GM08714 (cell line): ENCODE data around the gene KREMEN2.
"Not testable (repeated sequence)": the region's sequence is repeated elsewhere in the genome, so short reads cannot be mapped to it uniquely, and the experiment has no call there.

Source experiments
- H3K4me3 ChIP-seq: fragments of 200-500 bp; sonication (Bioruptor generic); 2 replicates; pipeline ENCODE4 v1.5.1; 2014; ENCODE audit warnings: mild to moderate bottlenecking, low read length, inconsistent platforms
- ZNF274 ChIP-seq: IDR thresholded peaks from 2 replicates; pipeline ENCODE4 v1.6.1; 2012; ENCODE audit warnings: mild to moderate bottlenecking, low read depth, low read length

Gene KREMEN2

DNA sequence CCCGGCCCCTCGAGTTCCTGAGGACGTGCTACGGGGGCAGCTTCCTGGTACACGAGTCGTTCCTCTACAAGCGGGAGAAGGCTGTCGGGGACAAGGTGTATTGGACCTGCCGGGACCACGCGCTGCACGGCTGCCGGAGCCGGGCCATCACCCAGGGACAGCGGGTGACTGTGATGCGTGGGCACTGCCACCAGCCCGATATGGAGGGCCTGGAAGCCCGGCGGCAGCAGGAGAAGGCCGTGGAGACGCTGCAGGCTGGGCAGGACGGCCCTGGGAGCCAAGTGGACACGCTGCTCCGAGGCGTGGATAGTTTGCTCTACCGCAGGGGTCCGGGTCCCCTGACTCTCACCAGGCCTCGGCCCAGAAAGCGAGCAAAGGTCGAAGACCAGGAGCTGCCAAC lies 30.9 kb upstream of the KREMEN2 start:
- TF ChIP-seq ZNF274: no peak
- no peak overlapping the region for H3K4me3 ChIP-seq

DNA sequence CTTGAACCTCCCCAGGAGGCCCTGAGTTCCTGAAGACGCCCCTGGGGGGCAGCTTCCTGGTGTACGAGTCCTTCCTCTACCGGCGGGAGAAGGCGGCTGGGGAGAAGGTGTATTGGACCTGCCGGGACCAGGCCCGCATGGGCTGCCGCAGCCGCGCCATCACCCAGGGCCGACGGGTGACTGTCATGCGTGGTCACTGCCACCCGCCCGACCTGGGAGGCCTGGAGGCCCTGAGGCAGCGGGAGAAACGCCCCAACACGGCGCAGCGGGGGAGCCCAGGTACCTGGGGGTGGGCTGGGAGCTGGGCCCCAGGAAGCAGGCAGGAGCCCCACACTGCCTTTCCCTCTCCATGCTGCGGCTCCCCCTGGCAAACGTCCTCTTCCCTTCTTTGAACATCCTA lies 30.4 kb upstream of the KREMEN2 start:
- no peak for TF ChIP-seq ZNF274
- H3K4me3 ChIP-seq: no peak overlapping the region

DNA sequence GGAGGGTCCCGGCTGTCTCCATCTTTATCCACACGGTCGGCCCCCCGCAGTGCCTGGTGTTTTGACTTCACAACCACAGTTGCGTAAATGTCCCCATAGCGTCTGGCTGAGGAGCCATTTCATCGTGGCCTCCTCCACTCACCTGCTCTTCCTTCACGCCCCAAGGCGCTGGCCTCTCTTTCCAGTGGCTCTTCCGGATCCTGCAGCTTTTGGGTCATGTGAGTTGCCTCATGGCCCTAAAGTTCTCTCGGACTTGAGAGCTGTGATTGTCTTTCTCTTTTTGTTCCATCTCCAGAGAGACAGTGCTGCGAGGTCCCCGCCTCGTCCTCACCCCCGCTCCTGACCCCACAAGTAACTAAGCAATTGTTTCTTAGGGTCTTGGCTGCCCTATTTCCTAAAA lies 29.6 kb upstream of the KREMEN2 start:
- TF ChIP-seq ZNF274: no peak
- H3K4me3 ChIP-seq: no peak overlapping the region

DNA sequence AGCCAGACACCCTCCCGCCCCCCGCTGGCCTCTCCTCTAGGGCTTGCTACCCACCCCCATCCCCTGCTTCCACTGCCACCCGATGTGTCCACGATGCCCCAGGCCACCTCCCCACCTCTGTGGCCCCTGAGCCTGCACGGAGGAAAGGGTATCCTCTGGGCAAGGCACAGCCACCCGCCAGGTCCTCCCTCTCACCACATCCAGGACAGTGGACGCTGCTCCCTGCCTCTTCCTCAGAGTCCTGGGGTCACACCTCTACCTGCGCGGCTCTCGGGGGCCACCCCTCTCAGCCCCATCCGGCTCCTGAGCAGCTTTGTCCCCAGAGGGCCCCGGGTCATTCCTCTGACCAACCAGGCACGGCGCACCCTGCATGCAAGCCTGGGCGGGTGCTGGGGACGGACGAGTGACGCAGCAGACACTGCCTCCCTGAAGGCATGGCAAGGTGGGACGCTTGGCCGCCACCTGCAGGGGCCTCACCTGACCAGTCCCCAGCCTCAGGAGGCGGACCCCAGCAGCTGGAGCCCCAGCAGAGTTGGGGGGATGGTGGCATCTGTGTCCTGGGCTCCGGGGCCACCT lies 27.6 kb upstream of the KREMEN2 start:
- TF ChIP-seq ZNF274: no peak
- no peak overlapping the region for H3K4me3 ChIP-seq

DNA sequence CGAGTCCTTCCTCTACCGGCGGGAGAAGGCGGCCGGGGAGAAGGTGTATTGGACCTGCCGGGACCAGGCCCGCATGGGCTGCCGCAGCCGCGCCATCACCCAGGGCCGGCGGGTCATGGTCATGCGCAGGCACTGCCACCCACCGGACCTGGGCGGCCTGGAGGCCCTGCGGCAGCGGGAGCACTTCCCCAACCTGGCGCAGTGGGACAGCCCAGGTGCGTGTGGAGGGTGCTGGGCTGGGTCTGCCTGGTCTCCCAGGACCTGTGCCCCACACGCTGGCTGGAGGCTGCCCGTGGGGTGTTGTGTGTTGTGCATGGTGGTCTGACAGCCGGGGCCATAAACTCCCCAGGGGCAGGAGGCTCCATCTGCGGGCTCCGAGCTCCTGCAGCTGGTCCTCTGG lies 26.9 kb upstream of the KREMEN2 start:
- no peak for TF ChIP-seq ZNF274
- no peak overlapping the region for H3K4me3 ChIP-seq

DNA sequence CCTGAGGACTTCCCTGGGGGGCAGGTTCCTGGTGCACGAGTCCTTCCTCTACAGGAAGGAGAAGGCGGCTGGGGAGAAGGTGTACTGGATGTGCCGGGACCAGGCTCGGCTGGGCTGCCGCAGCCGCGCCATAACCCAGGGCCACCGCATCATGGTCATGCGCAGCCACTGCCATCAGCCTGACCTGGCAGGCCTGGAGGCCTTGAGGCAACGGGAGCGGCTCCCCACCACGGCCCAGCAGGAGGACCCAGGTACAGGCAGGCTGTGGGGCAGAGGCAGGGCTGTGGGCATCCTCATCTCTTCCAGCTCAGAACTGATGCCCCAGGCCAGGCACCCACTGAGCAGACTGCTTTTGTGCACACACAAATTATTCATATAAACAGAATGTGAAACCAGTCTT lies 25.9 kb upstream of the KREMEN2 start:
- H3K4me3 ChIP-seq: no peak overlapping the region

DNA sequence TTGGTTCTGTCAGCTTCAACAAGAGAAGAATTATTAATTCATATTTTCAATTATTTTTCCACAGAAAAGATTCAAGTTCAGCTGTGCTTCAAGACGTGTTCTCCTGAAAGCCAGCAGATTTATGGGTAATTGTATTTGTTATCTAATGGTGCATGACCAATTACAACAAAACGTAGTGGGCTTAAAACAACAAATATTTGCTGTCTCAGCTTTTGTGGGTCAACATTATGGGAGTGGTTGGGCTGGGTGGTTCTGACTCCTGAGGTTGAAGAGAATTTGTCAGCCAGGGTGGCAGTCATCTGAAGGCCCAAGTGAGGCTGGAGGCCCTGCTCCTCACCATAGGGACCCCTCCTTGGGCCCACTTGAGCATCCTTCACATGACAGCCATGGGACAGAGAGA lies 24.1 kb upstream of the KREMEN2 start:
- TF ChIP-seq ZNF274: no peak
- no peak overlapping the region for H3K4me3 ChIP-seq

More for the DNA sequence above, 25.9 kb upstream of the KREMEN2 start:
- no peak for TF ChIP-seq ZNF274

DNA sequence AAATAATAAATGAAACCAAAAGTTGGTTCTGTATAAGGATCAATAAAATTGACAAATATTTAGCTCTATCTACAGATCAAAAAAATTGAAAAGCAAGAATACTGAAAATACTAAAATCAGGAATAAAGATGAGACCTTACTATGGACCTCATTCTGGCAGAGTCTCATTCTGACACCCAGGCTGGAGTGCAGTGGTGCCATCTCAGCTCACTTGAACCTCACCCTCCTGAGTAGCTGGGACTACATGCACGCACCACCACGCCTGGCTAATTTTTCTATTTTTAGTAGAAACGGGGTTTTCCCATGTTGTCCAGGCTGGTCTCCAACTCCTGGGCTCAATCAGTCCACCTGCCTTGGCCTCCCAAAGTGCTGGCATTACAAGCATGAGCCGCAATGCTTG lies 22.0 kb upstream of the KREMEN2 start:
- TF ChIP-seq ZNF274: no peak
- H3K4me3 ChIP-seq: no peak overlapping the region

DNA sequence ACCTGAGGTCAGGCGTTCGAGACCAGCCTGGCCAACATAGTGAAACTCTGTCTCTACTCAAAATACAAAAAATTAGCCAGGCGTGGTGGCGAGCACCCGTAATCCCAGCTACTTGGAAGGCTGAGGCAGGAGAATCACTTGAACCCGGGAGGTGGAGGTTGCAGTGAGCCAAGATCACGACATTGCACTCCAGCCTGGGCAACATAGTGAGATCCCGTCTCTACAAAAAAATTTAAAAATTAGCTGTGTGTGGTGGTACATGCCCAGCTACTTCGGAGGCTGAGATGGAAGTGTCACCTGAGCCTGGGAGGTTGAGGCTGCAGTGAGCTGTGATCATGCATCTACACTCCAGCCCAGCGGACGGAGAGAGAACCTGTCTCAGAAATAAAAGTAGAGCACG lies 20.4 kb upstream of the KREMEN2 start:
- H3K4me3 ChIP-seq: not testable (repeated sequence)

DNA sequence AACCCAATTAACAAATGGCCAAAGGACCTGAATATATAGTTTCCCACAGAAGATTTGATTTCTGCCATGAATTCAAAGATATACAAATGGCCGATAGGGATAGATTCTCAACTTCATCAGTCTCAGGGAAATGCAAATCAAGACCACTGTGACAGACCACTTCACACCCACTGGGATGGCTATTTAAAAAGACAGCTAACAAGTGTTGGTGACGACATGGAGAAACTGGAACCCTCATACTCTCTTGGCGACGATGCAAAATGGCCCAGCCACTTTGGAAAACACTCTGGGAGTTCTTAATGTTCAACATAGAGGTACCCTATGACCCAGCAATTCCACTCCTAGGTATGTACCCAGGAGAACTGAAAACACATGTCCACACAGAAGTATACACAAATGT lies 17.4 kb upstream of the KREMEN2 start:
- H3K4me3 ChIP-seq: no peak overlapping the region
- no peak for TF ChIP-seq ZNF274

DNA sequence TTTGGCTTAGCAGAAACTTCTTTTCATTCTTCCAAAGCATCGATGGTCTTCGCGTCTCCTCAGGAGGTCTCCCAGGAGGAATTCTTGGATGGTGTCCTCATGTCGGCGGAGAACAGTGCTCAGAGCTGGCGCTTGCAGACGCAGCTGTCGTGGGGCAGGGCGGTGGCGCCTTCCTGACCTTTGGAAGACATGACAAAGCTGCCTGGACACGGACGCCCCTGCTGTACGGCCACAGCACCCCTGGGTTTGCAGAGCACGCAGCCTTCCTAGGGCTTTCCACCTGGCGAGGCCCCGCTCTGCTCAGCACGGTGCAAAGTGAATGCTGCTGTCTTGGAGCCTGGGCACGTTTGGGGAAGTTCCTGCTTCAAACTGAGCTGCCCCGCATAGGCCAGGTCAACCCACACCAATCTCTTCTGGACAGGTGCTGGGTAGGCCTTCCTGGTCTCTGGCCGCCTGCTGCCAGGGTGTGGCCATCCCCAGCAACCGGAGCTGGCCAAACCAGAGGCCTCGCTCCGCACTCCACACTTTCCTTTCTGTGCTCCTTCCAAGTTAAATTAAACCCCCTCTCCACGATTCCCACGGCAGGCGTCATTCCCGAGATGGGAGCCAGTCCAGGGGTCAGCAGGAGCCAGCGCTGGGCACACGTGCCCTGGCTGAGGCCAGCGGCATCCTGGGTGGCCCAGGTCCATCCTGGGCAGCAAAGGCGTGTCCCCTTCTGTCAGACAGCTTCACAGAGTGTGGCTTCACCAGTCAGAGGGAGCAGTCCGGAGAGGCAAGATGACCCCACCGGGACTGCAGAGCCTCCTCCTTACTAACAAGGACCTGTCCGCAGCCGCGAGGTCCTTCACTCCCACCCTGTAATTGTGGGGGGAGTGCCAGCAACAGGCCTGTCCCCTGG lies 15.0 kb upstream of the KREMEN2 start:
- no peak for TF ChIP-seq ZNF274
- H3K4me3 ChIP-seq: no peak overlapping the region

DNA sequence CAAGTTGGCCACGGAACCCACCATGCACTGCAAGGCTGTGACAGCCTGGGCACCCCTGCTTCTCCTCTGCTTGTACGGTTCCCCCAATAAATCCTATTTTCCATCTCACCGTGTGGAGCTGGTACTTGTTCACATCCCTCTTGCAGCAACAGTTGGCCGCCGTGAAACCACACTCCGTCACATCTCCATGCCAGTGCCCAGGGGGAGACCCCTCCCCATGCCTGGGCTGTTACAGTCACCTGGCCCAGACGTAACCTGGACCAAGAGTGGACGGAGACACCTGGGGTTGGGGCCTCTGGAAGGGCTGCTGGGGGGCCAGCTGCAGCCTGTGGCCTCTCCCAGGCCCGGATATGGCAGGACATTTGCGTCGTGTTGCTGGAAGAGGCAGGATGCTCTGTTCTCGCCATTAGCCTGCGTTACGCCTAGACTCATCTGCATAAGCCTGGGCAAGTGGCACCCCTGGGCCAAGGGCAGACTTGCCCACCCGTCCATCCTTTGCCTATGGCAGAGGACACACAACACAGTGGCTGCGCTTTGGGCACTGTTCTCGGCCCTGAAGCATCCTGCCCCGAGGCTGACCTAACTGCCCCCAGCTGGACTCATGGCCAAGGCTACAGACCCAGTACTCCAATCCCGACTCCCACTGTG lies 14.2 kb upstream of the KREMEN2 start:
- no peak for TF ChIP-seq ZNF274

DNA sequence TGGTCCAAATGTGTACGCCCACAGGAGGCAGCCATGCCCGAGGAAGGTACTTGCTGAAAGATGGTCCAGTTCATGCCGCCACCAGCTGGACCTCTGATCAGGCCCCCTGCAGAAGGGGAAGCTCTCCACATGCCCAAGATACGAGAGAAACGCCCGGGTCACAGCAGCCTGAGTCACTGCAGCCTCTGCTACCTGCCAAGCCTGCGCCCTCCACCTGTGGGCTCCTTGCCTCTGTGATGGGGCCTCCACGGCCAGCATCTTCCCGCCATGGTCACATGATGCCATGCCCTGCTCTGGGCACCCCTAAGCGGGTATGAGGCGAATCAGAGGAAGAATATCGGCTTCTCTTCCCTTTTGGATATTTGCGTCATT lies 13.7 kb upstream of the KREMEN2 start:
- no peak for TF ChIP-seq ZNF274
- no peak overlapping the region for H3K4me3 ChIP-seq

More for the DNA sequence above, 14.2 kb upstream of the KREMEN2 start:
- no peak overlapping the region for H3K4me3 ChIP-seq

DNA sequence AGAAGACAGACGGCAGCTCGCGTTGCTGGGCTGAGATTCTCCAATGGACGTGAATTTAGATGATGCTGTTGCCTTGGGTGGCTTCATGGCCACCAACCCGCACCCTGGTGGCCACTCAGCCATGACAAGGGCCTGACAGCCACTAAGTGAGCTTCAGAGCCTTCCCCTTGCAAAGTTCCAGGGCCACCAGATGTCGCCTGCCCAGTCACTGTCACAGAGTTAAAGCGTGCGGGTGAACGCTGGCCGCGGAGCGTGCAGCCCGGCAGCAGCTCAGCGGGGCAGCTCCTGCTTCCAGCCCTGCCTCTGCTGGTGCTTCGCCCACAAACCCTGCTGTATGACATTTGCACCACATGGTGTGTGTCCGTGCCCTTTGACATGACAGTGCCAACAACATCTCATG lies 13.3 kb upstream of the KREMEN2 start:
- H3K4me3 ChIP-seq: no peak overlapping the region

DNA sequence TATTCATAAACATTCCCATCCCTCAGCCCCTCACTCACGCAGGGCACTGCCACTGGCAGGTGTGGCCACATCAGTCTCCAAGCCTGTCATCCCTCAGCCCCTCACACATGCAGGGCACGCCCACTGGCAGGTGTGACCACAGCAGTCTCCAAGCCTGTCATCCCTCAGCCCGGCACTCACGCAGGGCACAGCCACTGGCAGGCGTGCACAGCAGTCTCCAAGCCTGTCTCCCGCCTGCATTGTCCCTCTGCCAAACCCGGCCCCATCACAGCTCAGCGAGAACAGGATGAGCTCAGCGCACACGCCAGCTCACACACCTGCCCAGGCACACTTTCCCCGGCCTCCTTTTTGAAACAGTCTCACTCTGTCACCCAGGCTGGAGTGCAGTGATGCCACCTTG lies 11.4 kb upstream of the KREMEN2 start:
- TF ChIP-seq ZNF274: no peak

More for the DNA sequence above, 13.3 kb upstream of the KREMEN2 start:
- no peak for TF ChIP-seq ZNF274

More for the DNA sequence above, 11.4 kb upstream of the KREMEN2 start:
- no peak overlapping the region for H3K4me3 ChIP-seq
